Measurements from ENCODE around the gene LAMA2.

DNA sequence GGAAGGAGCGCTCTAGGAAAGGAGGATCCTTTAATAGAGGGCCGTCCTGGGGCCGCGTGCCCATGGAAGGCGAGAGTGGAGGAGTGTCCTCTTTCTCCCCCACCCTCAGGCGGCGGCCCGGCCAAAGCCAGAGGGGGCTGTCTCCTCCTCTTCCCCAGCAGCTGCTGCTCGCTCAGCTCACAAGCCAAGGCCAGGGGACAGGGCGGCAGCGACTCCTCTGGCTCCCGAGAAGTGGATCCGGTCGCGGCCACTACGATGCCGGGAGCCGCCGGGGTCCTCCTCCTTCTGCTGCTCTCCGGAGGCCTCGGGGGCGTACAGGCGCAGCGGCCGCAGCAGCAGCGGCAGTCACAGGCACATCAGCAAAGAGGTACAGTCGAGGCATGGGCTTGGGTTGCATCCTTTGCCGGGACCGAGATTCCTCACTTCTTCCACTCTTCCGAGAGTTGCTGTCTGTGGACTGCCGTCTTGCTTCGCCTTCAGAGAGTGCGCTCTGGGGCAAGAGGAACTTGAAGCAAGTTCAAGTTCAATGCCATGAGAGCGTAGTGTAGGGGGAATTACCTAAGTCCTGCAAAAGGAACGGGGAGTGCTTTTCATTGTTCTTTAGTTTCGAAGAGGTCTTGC lies at the start of gene LAMA2:
- TF ChIP-seq, protein P1, sequence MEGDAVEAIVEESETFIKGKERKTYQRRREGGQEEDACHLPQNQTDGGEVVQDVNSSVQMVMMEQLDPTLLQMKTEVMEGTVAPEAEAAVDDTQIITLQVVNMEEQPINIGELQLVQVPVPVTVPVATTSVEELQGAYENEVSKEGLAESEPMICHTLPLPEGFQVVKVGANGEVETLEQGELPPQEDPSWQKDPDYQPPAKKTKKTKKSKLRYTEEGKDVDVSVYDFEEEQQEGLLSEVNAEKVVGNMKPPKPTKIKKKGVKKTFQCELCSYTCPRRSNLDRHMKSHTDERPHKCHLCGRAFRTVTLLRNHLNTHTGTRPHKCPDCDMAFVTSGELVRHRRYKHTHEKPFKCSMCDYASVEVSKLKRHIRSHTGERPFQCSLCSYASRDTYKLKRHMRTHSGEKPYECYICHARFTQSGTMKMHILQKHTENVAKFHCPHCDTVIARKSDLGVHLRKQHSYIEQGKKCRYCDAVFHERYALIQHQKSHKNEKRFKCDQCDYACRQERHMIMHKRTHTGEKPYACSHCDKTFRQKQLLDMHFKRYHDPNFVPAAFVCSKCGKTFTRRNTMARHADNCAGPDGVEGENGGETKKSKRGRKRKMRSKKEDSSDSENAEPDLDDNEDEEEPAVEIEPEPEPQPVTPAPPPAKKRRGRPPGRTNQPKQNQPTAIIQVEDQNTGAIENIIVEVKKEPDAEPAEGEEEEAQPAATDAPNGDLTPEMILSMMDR (IDR thresholded peaks at IDR 0.05): no peak
- TF ChIP-seq POLR2A (IDR thresholded peaks at IDR 0.05): no peak
